Mammary epithelial cell (primary cell): ENCODE results near the gene DSCAML1.

Experiments used
- EZH2 ChIP-seq: IDR thresholded peaks from 2 replicates; pipeline ENCODE4 v1.6.1; 2012; ENCODE audit warnings: low read length, inconsistent platforms, borderline replicate concordance
- TF ChIP-seq, protein P1 (sequence below), 2 donors: IDR thresholded peaks in 1 of 2; conservative IDR thresholded peaks in 1 of 2; 2 replicates each; pipeline ENCODE4 v1.5.1; 2011 to 2012; ENCODE audit warnings: inconsistent platforms in 2 of 2, low read length in 2 of 2, mild to moderate bottlenecking in 2 of 2, control low read depth in 1 of 2, low read depth in 1 of 2; ENCODE audit not compliant: insufficient read depth in 1 of 2; ENCODE audit errors: extremely low read depth in 1 of 2

DNA sequence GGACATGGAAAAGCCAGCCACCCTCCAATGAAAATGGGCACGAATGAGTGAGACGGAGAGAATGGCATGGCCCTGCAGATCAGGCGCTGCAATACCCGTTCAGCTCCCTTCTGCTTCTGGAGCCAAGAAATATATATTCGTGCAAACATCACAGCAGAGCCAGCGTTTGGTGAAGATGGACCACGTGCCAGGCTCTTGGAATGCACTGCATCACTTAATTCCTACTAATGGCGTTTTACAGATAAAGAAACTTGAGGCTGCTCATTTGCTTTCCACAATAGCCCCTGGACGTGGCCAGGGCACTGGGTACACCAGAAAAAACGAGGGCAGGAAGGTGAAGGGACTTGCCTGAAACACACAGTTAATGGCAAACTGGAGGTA, 29.2 kb upstream of the DSCAML1 start:
- TF ChIP-seq, protein P1, sequence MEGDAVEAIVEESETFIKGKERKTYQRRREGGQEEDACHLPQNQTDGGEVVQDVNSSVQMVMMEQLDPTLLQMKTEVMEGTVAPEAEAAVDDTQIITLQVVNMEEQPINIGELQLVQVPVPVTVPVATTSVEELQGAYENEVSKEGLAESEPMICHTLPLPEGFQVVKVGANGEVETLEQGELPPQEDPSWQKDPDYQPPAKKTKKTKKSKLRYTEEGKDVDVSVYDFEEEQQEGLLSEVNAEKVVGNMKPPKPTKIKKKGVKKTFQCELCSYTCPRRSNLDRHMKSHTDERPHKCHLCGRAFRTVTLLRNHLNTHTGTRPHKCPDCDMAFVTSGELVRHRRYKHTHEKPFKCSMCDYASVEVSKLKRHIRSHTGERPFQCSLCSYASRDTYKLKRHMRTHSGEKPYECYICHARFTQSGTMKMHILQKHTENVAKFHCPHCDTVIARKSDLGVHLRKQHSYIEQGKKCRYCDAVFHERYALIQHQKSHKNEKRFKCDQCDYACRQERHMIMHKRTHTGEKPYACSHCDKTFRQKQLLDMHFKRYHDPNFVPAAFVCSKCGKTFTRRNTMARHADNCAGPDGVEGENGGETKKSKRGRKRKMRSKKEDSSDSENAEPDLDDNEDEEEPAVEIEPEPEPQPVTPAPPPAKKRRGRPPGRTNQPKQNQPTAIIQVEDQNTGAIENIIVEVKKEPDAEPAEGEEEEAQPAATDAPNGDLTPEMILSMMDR (conservative IDR thresholded peaks at IDR 0.05 in 1 of 2, IDR thresholded peaks at IDR 0.05 in 1 of 2; ENCODE audit: extremely low read depth in 1 of 2, insufficient read depth in 1 of 2, low read depth in 1 of 2, low read length in 2 of 2) = no peak
- no peak for TF ChIP-seq EZH2
